Hypothalamus (tissue), 51 donors: ENCODE results near the gene GNG3.
"Not testable (repeated sequence)": the region's sequence is repeated elsewhere in the genome, so short reads cannot be mapped to it uniquely, and the experiment has no call there.

Experiments
- DNase-seq, 51 donors: peaks; one replicate each; lab custom pipeline; 2025; lab: John Stamatoyannopoulos, UW

GNG3 gene

GRCh38 chr11:62687508-62688396 is 19.7 kb upstream of the GNG3 start:
- DNase-seq: no peak

- DNase-seq: no peak
Measured at GRCh38 chr11:62688491-62688890, 19.0 kb upstream of the GNG3 start.

- DNase-seq: peak in 9 of 51 donors; percentile 3 to 42 (median 12)
Measured at GRCh38 chr11:62689421-62690183, 17.9 kb upstream of the GNG3 start, which contains the start of gene LRRN4CL. Gene LRRN4CL (minus strand): TSS chr11:62689530. CDS start chr11:62688508, 1,022 bp downstream.

- not testable (repeated sequence) for DNase-seq
Measured at GRCh38 chr11:62693624-62694023, 13.9 kb upstream of the GNG3 start.

GRCh38 chr11:62694455-62695167 is 12.9 kb upstream of the GNG3 start:
- peak in 39 of 51 donors; percentile 7 to 77 (median 44) for DNase-seq

- peak in 1 of 51 donors; percentile 7 for DNase-seq
Measured at GRCh38 chr11:62702246-62702645, 5.2 kb upstream of the GNG3 start.

GRCh38 chr11:62703921-62704320 is 3.6 kb upstream of the GNG3 start:
- not testable (repeated sequence) for DNase-seq

GRCh38 chr11:62705413-62705812 is 2.1 kb upstream of the GNG3 start:
- no peak for DNase-seq

GRCh38 chr11:62705880-62706849 is 1.3 kb upstream of the GNG3 start:
- peak; percentile 35 to 98 (median 93) for DNase-seq

GRCh38 chr11:62706850-62707247 is 627 bp upstream of the GNG3 start:
- DNase-seq: no peak

- peak in 3 of 51 donors; percentile 11 to 33 (median 17) for DNase-seq
Measured at GRCh38 chr11:62708392-62708791, 916 bp downstream of the GNG3 start.

- no peak for DNase-seq
Measured at GRCh38 chr11:62708793-62709192, 1.3 kb downstream of the GNG3 start.

GRCh38 chr11:62709247-62710000 is 1.9 kb downstream of the GNG3 start:
- DNase-seq: peak; percentile 56 to 98 (median 93)

- peak in 5 of 51 donors; percentile 40 to 67 (median 53) for DNase-seq
Measured at GRCh38 chr11:62710001-62710345, 2.5 kb downstream of the GNG3 start.

- no peak for DNase-seq
Measured at GRCh38 chr11:62712276-62712812, 4.9 kb downstream of the GNG3 start.

- DNase-seq: no peak
Measured at GRCh38 chr11:62712861-62713260, 5.4 kb downstream of the GNG3 start.

GRCh38 chr11:62713343-62713742 is 5.9 kb downstream of the GNG3 start:
- DNase-seq: no peak
